ENCODE data around the gene PDIA3. TPM values are rescaled to one million over a fixed set of nuclear protein-coding genes. Genes with fewer than 3 reads are reported as not detected.
A peak's percentile ranks its signal among the peaks of the same experiment; 100 is the strongest.
"Not testable (repeated sequence)": the region's sequence is repeated elsewhere in the genome, so short reads cannot be mapped to it uniquely, and the experiment has no call there.

Gene PDIA3
- total RNA-seq: 100 to 1,000 TPM in 3 of 4 donors, 10 to 100 TPM in 1; 74.6 to 155 (median 129) TPM

- Histone ChIP-seq H3K4me3 (peak within 1 kb of the TSS; percentile 77 to 90 (median 85)), H3K27ac (peak within 1 kb of the TSS; percentile 93 to 98 (median 96)), H3K4me1 (peaks cover 27 to 49% (median 33%) of the 10 kb centered on the region in 3 donors)
- H3K36me3 ChIP-seq; H3K9me3 ChIP-seq; H3K27me3 ChIP-seq; intact Hi-C loops (cut with DNase I): not testable (repeated sequence)
- WGBS, 2 donors: 0% methylated on average over 2 to 11 of the region's 84 CpGs
- peak; percentile 53 for DNase-seq
- TF ChIP-seq, protein P1, sequence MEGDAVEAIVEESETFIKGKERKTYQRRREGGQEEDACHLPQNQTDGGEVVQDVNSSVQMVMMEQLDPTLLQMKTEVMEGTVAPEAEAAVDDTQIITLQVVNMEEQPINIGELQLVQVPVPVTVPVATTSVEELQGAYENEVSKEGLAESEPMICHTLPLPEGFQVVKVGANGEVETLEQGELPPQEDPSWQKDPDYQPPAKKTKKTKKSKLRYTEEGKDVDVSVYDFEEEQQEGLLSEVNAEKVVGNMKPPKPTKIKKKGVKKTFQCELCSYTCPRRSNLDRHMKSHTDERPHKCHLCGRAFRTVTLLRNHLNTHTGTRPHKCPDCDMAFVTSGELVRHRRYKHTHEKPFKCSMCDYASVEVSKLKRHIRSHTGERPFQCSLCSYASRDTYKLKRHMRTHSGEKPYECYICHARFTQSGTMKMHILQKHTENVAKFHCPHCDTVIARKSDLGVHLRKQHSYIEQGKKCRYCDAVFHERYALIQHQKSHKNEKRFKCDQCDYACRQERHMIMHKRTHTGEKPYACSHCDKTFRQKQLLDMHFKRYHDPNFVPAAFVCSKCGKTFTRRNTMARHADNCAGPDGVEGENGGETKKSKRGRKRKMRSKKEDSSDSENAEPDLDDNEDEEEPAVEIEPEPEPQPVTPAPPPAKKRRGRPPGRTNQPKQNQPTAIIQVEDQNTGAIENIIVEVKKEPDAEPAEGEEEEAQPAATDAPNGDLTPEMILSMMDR (IDR thresholded peaks at IDR 0.05): peak in 3 of 6 experiments; percentile 38 to 60 (median 51)
- peak in 3 of 4 donors; percentile 92 to 98 (median 94) for TF ChIP-seq POLR2A (IDR thresholded peaks at IDR 0.05)
These were observed at the start of gene PDIA3 for GRCh38 chr15:43746245-43746902. PDIA3 (plus strand) TSS chr15:43746438; CDS start chr15:43746540, 102 bp downstream.

- intact Hi-C loops (cut with DNase I): no loop called here
- Histone ChIP-seq H3K36me3 (peaks cover 0 to 10% (median 0%) of the 10 kb centered on the region in 3 donors), H3K27ac (no peak overlapping the region), H3K4me1 (no peaks in the 10 kb centered on the region), H3K4me3 (no peak overlapping the region), H3K9me3 (no peaks in the 10 kb centered on the region), H3K27me3 (no peaks in the 10 kb centered on the region)
- TF ChIP-seq, protein P1 (IDR thresholded peaks at IDR 0.05): no peak
- TF ChIP-seq POLR2A (IDR thresholded peaks at IDR 0.05): no peak
- 53 to 64% methylated on average over 7 of the region's 7 CpGs for WGBS, 2 donors
- DNase-seq: no peak
These were observed 44.1 kb upstream of the PDIA3 start for GRCh38 chr15:43702174-43702573.

DNA sequence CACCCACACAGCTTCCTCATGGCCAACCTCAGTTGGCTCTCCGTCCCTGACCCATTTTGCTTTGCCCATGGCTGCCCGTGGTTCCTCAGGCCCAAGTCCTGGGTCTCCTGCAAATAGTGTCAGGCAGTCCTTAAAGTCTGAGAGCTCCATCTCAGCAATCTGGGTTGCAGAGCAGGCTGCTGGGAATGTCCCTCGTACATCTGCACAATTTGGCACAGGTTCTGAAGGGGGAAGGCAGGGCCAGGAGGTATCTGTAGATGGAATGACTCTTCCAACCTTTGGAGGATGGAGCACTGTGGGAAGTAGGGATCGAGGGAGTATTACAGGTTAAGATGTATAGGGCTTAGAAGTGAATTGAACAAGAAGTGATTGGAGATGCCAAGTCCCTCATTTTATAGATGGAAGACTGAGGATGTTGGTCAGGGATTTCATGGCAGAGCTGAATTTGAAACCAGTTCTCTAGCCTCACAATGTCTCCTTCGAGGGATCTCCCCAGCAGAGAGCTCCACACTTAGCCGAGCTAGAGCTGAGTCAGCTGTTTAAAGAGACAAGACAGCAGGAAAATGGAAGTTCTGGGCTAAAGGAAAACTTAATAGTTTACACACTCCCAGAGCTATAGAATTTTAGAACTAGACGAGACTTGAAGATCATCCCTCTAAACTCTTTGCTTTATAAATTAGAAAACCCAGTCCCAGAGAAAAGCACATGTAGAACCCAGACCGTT lies 43.4 kb upstream of the PDIA3 start:
- Histone ChIP-seq H3K4me1 (no peaks in the 10 kb centered on the region), H3K27ac (no peak overlapping the region), H3K36me3 (peaks cover 0 to 6% (median 0%) of the 10 kb centered on the region in 3 donors), H3K9me3 (no peaks in the 10 kb centered on the region), H3K27me3 (no peaks in the 10 kb centered on the region), H3K4me3 (no peak overlapping the region)
- intact Hi-C loops (cut with DNase I): no loop called here
- 64 to 72% methylated on average over 8 of the region's 8 CpGs for WGBS, 2 donors
- TF ChIP-seq, protein P1 (IDR thresholded peaks at IDR 0.05): no peak
- TF ChIP-seq POLR2A (IDR thresholded peaks at IDR 0.05): no peak
- no peak for DNase-seq

DNA sequence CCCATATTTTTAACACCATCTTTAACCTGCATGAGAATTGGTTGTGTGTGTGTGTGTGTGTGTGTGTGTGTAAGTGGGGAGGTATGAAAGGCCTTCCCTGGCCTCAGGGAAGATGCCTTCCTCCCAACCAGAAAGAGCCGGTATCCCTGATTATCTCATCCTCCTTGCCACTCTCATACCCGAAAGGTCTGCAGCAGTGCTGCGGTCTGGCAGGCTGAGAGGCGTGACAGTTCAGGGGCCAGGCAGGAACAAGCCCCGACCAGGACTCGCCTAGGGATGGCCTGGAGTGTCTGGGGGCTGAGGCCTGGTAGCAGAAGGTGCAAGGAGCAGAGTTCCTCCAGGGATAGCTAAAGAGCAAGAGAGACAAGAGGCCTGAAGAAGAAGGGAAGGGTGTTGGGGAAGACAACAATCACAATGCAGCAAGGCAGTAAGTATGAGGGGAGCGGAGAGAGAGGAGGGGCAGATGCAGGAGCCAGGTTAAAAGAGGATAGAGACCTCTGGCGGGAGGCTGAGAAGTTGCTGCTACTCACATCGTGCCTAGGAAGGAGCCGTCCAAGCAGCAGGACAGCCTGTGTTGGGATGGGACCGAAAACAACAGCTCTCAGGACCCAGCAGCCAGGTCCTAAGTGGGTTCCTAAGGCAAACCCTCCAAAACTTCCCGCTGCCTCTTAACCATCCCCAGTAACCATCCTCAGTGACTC lies 35.7 kb upstream of the PDIA3 start:
- H3K9me3 ChIP-seq; intact Hi-C loops (cut with DNase I); H3K4me3 ChIP-seq; H3K36me3 ChIP-seq; H3K27me3 ChIP-seq; H3K27ac ChIP-seq; H3K4me1 ChIP-seq; DNase-seq: not testable (repeated sequence)
- WGBS, 2 donors: no CpG with 5 or more reads among the region's 12 CpGs

GRCh38 chr15:43723151-43723550 lies 23.1 kb upstream of the PDIA3 start:
- Histone ChIP-seq H3K9me3 (no peaks in the 10 kb centered on the region), H3K36me3 (no peaks in the 10 kb centered on the region), H3K27me3 (no peaks in the 10 kb centered on the region), H3K4me3 (no peak overlapping the region), H3K27ac (no peak overlapping the region), H3K4me1 (no peaks in the 10 kb centered on the region)
- WGBS, 2 donors: 80 to 85% methylated on average over 4 of the region's 4 CpGs
- intact Hi-C loops (cut with DNase I): no loop called here
- no peak for DNase-seq
- no peak for TF ChIP-seq POLR2A (IDR thresholded peaks at IDR 0.05)
- TF ChIP-seq, protein P1 (IDR thresholded peaks at IDR 0.05): no peak

DNA sequence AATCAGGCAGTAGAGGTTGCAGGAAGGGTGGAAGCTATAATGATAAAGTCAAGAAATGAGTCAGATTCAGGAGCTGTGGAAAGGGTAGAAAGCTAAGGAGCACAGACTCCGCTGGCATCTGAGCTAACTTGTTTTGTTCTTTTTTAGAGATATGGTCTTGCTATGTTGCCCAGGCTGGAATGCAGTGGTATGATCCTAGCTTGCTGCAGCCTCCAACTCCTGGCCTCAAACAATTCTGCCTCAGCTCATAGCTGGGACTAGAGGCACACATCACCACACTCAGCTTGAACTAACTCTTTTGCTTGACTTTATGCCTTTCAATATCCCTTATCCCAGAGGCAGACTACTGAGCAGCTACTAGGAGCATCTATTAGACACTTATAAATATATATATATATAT lies 19.9 kb upstream of the PDIA3 start:
- H3K36me3 ChIP-seq; H3K27me3 ChIP-seq; H3K4me1 ChIP-seq; H3K9me3 ChIP-seq; DNase-seq; H3K27ac ChIP-seq; H3K4me3 ChIP-seq; intact Hi-C loops (cut with DNase I): not testable (repeated sequence)
- WGBS, 2 donors: 94 to 100% methylated on average over 1 of the region's 1 CpG

DNA sequence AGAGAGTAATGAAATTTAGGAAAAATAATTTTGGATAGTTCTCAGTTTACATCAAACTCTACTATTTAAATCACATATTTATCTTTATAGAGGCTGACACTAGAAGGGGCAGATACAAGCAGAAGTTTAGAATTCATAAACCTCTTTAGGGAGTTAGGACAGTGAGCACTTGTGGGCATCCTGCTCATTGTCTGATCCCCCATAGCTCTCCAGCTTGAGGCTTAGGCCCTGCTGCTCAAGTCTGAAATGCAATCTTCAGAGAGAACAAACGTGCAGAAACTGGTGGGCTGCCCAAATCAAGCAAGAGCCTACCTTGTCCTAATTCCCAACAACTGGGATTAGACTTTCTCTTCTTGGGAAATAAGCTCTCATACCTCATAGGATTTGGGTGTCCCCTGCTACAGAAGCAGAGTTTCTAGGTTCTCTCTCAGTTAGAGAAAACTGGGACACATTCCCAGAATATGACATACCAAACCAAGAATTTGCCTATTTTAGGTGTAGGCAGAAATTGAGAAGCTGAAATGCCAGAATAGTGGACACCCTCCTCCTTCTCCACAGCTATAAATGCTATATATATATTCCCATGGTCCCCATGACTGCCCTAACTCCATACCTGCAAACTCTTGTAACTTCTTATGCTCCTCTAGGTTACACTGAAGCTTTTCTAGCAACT lies 18.0 kb upstream of the PDIA3 start:
- H3K4me3 ChIP-seq; H3K36me3 ChIP-seq; H3K4me1 ChIP-seq; DNase-seq; H3K27me3 ChIP-seq; intact Hi-C loops (cut with DNase I); H3K27ac ChIP-seq; H3K9me3 ChIP-seq: not testable (repeated sequence)
- WGBS, 2 donors: 27 to 80% methylated on average over 1 of the region's 1 CpG

Measured in esophagus squamous epithelium (tissue), 5 donors.